ENCODE data around the gene ASPSCR1.
A peak's percentile ranks its signal among the peaks of the same experiment; 100 is the strongest.

ASPSCR1 gene

GRCh38 chr17:81998691-81999438 is 21.4 kb downstream of the ASPSCR1 start:
- DNase-seq: no peak

DNA sequence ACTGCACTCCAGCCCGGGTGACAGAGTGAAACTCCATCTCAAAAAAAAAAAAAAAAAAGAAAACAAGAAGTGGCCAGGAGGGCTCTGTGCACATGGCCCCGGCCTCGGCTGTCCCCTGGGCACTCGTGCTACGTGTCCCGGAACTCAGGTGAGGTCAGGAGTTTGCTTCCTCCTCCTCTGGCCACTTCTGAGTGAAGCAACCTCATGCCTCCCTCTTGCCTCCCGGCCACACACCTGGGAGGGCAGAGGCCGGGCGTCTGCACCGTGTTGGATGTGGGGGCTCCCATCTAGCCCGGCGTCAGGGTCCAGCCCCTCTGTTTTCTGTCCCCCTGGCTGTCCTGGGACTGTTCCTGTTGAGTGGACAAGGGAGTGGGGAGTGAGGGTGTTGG is 22.2 kb downstream of the ASPSCR1 start:
- DNase-seq: no peak

DNA sequence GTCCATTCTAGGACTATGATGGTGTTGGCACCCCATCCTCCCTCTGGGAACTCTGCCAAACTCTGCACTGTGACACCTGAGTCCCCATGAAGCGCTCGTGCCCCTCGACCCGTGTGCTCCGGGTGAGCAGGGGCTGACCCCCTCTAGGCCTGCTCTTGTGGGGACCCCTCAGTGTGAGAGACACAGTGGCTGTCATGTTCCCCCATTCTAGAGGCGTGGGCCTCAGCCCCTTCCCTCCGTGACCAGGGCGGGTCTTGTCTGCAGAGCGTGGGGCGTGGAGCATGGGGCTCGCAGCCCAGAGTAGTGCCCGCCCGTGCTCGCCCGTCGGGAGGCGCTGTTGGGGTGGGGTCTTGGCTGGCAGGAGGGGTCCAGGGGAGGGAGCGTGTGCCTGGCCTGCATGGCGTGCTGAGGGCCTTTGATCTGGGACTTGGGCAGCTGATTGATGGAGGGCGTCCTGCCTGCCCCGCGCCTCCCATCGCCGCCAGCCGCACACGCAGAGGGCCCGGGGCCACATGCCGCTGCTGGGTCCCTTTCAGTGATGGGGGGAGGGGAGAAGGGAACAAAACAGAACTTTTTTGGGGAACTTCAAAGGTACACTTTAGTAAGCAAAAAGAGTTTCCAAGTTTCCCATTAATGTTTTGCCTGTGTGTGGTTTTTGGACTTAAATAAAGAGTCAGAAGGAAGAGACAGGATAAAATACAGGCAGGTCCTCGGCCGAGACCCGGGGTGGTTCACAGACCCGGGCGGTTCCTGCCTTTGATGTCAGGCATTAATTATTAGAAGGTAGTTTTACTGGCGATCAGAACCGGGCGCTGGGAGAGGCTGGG is 22.8 kb downstream of the ASPSCR1 start:
- DNase-seq: peak; percentile 70

DNA sequence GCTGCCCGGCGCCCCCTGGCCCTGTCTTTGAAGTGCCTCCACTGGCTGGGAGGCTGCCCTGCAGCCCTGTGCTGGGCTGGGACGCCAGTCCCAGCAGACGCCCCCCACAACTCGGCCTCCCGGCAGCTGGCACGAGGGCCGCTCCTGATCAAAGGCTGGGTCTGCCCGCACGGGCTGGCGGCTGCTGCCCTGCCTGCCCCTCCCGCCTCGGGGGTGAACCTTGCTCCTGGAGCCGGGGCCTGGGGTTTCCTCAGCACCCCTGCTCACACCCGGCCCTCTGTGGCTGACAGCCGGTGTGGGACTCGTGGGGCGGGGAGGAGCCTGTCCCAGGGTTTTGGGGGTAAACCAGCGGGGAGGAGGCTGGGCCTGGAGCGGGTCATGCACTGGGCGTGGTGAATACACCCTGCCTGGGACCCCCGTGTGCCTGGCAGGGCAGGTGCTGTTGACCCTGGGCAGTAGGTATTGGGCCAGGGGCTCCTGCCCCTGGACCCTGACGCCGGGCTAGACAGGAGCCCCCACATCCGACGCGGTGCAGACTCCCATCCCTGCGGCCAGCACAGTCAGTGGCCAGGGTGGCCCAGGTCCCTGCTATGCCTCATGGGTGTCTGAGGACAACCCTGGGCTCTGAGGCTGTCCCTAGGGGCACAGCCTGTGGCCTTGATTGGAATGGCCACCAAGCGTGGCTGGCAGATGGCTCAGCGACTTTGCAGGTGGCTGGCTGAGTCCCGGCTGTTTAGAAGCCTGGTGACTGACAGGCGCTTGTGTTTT is 23.6 kb downstream of the ASPSCR1 start:
- DNase-seq: peak; percentile 67

GRCh38 chr17:82001571-82002056 is 24.2 kb downstream of the ASPSCR1 start:
- DNase-seq: peak; percentile 27

- DNase-seq: peak; percentile 45
Measured at GRCh38 chr17:82003411-82004381, 26.3 kb downstream of the ASPSCR1 start.

DNA sequence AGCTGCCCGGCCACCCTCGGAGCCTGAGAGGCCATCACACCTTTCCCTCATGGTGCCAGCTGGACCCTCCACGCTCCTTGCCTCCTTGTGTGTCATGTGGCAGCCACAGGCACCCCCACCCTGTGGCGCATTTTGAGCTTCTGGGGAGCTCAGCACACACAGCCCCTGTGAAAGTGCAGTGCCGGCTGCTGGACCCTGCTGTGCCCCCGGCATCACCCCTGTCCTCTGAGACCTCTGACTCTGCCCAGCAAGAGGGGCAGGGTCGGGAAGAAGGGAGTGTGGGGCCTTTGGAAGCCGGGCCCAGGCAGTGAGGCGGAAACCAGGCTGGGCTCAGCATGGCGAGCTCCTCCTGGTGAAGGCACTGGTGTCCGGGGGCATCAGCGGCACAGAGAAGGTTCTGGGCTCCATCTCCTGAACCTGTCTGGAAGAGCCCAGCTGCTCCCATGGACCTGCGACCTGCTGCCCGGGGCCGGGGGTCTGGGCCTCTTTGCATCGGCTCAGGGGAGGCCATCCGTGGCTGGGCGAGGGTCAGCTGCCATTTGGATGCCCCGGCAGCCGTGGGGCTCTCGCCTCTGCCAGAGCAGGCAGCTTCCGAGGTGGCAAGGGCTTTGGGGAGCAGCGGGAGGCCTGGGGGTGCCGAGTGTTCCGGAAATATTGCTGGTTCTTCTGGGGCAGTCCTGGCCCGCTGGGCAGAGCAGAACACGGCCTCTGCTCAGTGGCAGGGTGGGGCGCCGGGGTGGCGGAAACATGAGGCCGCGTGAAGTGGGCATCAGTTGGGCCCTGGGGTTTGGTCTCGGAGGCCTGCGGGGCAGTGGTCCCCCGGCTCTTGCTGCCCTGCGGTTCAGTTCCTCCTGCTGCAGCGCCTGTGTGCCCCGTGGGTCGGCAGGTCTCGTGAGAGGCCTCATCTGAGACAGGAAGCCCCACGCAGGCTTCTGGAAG is 27.4 kb downstream of the ASPSCR1 start:
- DNase-seq: peak; percentile 4

DNA sequence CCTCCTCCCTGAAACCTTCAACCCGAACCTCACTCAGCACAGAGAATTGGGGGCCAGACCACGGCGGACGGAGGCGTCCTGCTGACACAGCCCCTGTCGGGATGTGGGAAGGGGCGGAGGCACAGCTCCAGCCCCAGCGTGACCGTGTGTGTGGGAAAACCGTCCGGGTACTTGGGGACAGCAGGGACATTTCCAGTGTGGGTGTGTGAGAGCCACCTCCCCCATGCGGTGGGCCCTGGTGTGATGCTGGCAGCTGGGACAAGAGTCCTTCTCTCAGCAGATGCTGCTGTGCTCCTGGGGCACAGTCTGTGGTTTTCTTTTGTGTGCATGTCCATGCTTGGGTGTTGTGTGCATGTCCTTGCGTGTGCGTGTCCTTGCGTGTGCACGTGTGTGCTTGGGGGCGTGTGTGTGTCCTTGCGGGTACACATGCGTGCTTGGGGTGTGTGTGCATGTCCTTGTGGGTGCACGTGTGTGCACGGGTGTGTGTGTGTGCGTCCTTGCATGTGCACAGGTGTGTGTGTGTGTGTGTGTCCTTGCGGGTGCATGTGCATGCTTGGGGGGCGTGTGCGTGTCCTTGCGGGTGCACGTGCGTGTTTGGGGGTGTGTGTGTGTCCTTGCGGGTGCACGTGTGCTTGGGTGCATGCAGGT is 28.4 kb downstream of the ASPSCR1 start:
- no peak for DNase-seq

GRCh38 chr17:82006468-82007227 is 29.2 kb downstream of the ASPSCR1 start:
- DNase-seq: peak; percentile 5

DNA sequence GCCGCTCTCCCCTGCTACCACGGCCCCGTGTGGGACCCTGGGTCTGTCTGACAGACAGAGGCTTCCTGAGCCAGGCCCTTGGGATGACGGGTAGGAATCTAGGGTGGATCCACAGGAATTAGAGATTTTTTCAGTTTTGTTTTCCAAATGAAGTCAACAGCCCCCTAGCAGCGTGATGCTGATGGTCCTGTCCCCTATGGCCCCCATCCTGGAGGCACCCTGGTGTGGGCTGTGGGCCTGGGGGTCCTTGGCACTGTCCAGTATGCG is 29.7 kb downstream of the ASPSCR1 start:
- DNase-seq: peak; percentile 4

GRCh38 chr17:82007495-82008257 is 30.2 kb downstream of the ASPSCR1 start:
- DNase-seq: peak; percentile 12

DNA sequence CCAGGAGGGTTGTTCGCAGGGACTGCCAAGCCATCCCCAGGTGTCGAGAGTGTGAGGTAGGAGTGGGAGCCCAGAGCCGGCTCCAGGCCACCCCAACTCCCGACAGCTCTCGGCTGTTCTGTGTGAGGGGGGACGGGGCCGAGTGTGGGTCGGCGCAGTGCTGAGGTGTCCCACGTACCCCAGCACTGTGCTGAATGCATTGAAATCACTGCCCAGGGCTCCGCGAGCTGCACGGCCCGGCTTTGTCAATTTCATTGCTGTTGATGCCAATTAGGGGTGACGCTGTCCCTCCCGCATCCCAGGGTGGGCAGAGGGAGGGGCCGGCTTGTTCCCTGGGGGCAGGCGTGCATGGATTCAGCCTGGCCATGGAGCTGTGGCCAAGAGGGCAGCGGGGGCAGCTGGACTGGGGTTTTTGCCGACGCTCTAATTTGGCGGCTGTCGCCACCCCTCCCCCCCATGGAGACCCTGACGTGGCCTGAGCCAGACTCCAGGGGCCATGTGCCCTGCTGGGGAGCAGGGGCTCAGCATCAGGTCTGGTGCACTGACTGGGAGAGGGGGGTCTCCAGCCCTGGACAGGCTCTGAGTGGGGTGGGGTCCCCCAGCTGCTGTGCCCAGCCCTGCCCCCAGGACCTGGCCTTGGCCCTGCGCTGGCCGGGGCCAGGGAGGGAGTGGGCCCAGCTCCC is 31.0 kb downstream of the ASPSCR1 start:
- peak; percentile 2 for DNase-seq

GRCh38 chr17:82008941-82009405 is 31.5 kb downstream of the ASPSCR1 start:
- no peak for DNase-seq

DNA sequence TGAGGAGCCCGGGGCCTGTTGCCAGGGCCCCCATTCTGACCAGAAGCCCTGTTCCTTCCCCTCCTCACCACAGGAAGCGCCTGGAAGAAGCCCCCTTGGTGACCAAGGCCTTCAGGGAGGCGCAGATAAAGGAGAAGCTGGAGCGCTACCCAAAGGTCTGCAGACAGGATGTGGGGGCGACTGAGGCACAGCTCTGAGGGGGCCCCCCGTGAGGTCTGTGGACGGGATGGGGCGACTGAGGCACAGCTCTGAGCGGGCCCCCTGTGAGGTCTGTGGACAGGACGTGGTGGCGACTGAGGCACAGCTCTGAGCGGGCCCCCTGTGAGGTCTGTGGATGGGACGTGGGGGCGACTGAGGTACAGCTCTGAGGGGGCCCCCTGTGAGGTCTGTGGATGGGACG is 32.0 kb downstream of the ASPSCR1 start:
- no peak for DNase-seq

- no peak for DNase-seq
Measured at GRCh38 chr17:82010575-82011525, 33.4 kb downstream of the ASPSCR1 start.

GRCh38 chr17:82011617-82012187 is 34.3 kb downstream of the ASPSCR1 start:
- no peak for DNase-seq
